22Rv1 (cell line): Measurements from ENCODE around the gene UGP2.

Experiments
- ZFX ChIP-seq: fragments of 450-650 bp; IDR thresholded peaks from 2 replicates; pipeline ENCODE4 v1.6.1; 2017; ENCODE audit warnings: antibody characterized with exemption, borderline replicate concordance
- TF ChIP-seq, protein P1 (sequence below): fragments of 450-650 bp; IDR thresholded peaks from 2 replicates; pipeline ENCODE4 v1.5.1; 2017; ENCODE audit warnings: mild to moderate bottlenecking

GRCh38 chr2:63796366-63796765, 45.3 kb upstream of the UGP2 start:
- TF ChIP-seq, protein P1, sequence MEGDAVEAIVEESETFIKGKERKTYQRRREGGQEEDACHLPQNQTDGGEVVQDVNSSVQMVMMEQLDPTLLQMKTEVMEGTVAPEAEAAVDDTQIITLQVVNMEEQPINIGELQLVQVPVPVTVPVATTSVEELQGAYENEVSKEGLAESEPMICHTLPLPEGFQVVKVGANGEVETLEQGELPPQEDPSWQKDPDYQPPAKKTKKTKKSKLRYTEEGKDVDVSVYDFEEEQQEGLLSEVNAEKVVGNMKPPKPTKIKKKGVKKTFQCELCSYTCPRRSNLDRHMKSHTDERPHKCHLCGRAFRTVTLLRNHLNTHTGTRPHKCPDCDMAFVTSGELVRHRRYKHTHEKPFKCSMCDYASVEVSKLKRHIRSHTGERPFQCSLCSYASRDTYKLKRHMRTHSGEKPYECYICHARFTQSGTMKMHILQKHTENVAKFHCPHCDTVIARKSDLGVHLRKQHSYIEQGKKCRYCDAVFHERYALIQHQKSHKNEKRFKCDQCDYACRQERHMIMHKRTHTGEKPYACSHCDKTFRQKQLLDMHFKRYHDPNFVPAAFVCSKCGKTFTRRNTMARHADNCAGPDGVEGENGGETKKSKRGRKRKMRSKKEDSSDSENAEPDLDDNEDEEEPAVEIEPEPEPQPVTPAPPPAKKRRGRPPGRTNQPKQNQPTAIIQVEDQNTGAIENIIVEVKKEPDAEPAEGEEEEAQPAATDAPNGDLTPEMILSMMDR: no peak
- TF ChIP-seq ZFX: no peak
